ENCODE data around the gene FAM193B. TPM values are rescaled to one million over a fixed set of nuclear protein-coding genes. Genes with fewer than 3 reads are reported as not detected.

Gene FAM193B
- total and polyA plus RNA-seq, 9 donors, result 36.8 to 65.0 (median 50.0) TPM

DNA sequence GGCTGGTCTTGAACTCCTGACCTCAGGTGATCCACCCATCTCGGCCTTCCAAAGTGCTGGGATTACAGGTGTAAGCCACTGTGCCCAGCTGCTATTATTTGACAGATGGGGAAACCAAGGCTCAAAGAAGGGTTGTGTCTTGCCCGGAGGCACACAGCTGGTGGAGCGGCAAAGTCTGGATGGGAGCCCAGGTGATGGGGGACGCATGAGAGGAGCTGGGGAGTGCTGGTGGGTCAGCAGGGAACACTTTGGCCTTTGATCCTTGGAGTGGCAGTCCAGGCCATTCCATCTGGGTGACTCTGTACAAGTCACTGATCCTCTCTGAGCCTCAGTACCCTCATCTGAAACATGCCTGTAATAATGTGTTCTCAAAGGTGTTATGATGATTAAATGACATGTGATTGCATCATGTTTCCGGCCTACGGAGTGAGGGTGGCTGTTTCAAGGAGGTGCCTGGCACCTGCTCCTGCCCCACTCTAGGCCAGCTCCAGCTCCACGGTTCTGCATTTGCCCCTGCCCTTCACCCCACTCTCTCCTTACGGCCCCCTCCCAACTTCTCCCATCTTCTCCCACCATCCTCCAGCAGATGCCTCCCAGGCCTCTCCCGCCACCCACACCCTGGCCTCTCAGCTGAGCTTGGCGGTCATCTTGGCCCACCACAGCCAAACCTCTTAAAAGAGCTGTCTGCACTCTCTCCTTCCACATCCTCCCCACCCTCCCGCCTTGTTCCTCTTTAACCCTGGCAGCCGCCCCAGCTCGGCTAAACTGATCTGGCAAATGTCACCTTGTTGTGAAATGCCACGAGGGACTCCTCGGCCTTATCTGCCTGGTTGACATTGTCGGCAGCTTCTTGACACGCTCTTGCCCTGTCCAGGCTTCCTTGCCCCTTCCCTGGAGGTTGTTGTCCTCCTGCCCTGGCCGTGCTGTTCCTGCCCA is 75.4 kb downstream of the FAM193B start:
- 32% methylated on average over 14 of the region's 18 CpGs for WGBS (ENCODE audit: insufficient coverage)
- peak; percentile 76 for DNase-seq
- Histone ChIP-seq H3K27ac (ENCODE audit: low read length) (peak overlapping the region; percentile 51), H3K27me3 (ENCODE audit: control insufficient read depth, insufficient read depth, low read length) (no peaks in the 10 kb centered on the region), H3K9me3 (replicated peaks; ENCODE audit: control insufficient read depth, low read depth, low read length) (no peaks in the 10 kb centered on the region), H3K4me1 (ENCODE audit: control insufficient read depth, insufficient read depth, low read length) (peaks cover 41% of the 10 kb centered on the region), H3K4me3 (ENCODE audit: low read length) (no peak overlapping the region), H3K36me3 (ENCODE audit: control insufficient read depth, insufficient read depth, low read length) (peaks cover 23% of the 10 kb centered on the region)

- Histone ChIP-seq H3K4me1 (ENCODE audit: control insufficient read depth, insufficient read depth, low read length) (peaks cover 38% of the 10 kb centered on the region), H3K27ac (ENCODE audit: low read length) (no peak overlapping the region), H3K36me3 (ENCODE audit: control insufficient read depth, insufficient read depth, low read length) (peaks cover 12% of the 10 kb centered on the region), H3K4me3 (ENCODE audit: low read length) (no peak overlapping the region), H3K27me3 (ENCODE audit: control insufficient read depth, insufficient read depth, low read length) (no peaks in the 10 kb centered on the region), H3K9me3 (replicated peaks; ENCODE audit: control insufficient read depth, low read depth, low read length) (no peaks in the 10 kb centered on the region)
- 79% methylated on average over 10 of the region's 13 CpGs for WGBS (ENCODE audit: insufficient coverage)
- DNase-seq, result no peak
Measured at GRCh38 chr5:177477701-177478477, 76.5 kb downstream of the FAM193B start.

DNA sequence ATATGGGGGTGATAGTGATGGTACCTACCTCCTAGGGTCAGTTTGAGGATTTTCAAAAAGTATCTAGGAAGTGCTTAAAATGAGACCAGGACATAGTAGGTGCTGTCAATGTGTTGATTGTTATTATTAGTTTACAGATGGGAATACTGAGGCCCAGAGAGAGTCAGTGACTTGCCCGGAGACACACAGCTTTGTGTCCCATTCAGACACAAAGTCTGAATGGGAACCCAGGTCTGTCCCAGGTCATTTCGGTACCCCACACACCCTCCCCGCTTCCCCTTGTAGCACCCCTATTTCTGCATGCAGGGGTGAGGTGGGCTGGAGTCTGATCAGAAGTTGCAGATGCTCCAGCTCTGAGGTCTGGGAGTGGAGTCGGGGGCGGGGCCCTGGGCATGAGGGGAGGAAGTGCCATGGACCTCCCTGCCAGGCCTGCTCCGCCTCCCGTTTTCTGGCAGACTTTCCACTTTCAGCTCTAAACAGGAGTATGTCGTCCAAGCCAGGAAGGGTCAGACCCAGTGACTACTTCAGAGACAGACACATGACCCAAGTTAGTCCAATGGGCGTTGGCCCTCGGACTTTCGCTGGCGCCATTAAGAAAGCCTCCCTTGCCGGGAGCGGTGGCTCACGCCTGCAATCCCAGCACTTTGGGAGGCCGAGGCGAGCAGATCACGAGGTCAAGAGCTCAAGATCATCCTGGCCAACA is 77.7 kb downstream of the FAM193B start:
- WGBS (ENCODE audit: insufficient coverage), result 64% methylated on average over 7 of the region's 18 CpGs
- H3K36me3 ChIP-seq (ENCODE audit: control insufficient read depth, insufficient read depth, low read length), result peaks cover 9% of the 10 kb centered on the region
- no peak overlapping the region for H3K4me3 ChIP-seq (ENCODE audit: low read length)
- H3K27ac ChIP-seq (ENCODE audit: low read length), result no peak overlapping the region
- DNase-seq, result no peak
- H3K27me3 ChIP-seq (ENCODE audit: control insufficient read depth, insufficient read depth, low read length), result no peaks in the 10 kb centered on the region
- peaks cover 45% of the 10 kb centered on the region for H3K4me1 ChIP-seq (ENCODE audit: control insufficient read depth, insufficient read depth, low read length)
- H3K9me3 ChIP-seq (replicated peaks; ENCODE audit: control insufficient read depth, low read depth, low read length), result no peaks in the 10 kb centered on the region

- Histone ChIP-seq H3K36me3 (ENCODE audit: control insufficient read depth, insufficient read depth, low read length) (peaks cover 15% of the 10 kb centered on the region), H3K27me3 (ENCODE audit: control insufficient read depth, insufficient read depth, low read length) (no peaks in the 10 kb centered on the region), H3K27ac (ENCODE audit: low read length) (no peak overlapping the region), H3K9me3 (replicated peaks; ENCODE audit: control insufficient read depth, low read depth, low read length) (no peaks in the 10 kb centered on the region), H3K4me3 (ENCODE audit: low read length) (no peak overlapping the region), H3K4me1 (ENCODE audit: control insufficient read depth, insufficient read depth, low read length) (peaks cover 54% of the 10 kb centered on the region)
- WGBS (ENCODE audit: insufficient coverage), result 58% methylated on average over 3 of the region's 11 CpGs
- no peak for DNase-seq
Measured at GRCh38 chr5:177475563-177476427, 78.6 kb downstream of the FAM193B start.

GRCh38 chr5:177474846-177475562 is 79.4 kb downstream of the FAM193B start:
- peaks cover 20% of the 10 kb centered on the region for H3K36me3 ChIP-seq (ENCODE audit: control insufficient read depth, insufficient read depth, low read length)
- 7% methylated on average over 2 of the region's 4 CpGs for WGBS (ENCODE audit: insufficient coverage)
- no peak overlapping the region for H3K27ac ChIP-seq (ENCODE audit: low read length)
- no peaks in the 10 kb centered on the region for H3K9me3 ChIP-seq (replicated peaks; ENCODE audit: control insufficient read depth, low read depth, low read length)
- H3K4me1 ChIP-seq (ENCODE audit: control insufficient read depth, insufficient read depth, low read length), result peaks cover 60% of the 10 kb centered on the region
- no peak overlapping the region for H3K4me3 ChIP-seq (ENCODE audit: low read length)
- no peaks in the 10 kb centered on the region for H3K27me3 ChIP-seq (ENCODE audit: control insufficient read depth, insufficient read depth, low read length)
- DNase-seq, result no peak

- H3K4me1 ChIP-seq (ENCODE audit: control insufficient read depth, insufficient read depth, low read length), result peaks cover 60% of the 10 kb centered on the region
- WGBS (ENCODE audit: insufficient coverage), result 13% methylated on average over 6 of the region's 7 CpGs
- peak; percentile 62 for DNase-seq
Measured at GRCh38 chr5:177474002-177474476, 80.3 kb downstream of the FAM193B start.

DNA sequence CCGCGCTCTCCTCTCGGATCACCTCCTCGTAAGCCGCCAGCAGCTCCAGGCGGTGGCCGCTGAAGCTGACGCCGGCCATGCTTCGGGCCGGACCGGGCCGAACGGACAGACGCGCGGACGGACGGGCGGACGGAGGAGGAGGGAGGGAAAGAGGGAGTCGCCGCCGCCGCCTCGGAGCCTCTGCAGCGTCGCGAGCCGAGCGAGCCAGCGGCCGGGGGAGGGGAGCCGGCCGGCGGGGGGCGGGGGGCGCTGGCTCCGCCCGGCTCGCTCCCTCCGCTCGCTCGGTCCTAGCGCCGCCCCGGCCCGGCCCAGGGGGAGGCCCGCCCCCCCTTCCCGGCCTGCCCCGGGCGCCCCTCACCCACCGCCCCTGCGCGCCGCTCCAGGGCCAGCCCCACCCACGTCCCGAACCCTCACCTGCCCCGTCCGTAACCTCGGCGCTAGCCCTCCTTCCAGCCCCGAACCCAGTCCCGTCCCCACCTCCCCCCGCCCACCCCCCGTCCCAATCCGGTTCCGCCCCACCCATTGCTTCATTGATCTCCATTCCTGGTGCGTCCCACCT is 80.8 kb downstream of the FAM193B start, which contains the start of gene DBN1:
Gene DBN1 (minus strand): TSS at position 192 of the 559 bp plus-strand sequence. CDS start 113 bp downstream, at position 79.
- peak; percentile 88 for DNase-seq
- Histone ChIP-seq H3K27ac (ENCODE audit: low read length) (peak within 1 kb of the TSS; percentile 88), H3K9me3 (replicated peaks; ENCODE audit: control insufficient read depth, low read depth, low read length) (no peaks in the 10 kb centered on the region), H3K4me1 (ENCODE audit: control insufficient read depth, insufficient read depth, low read length) (peaks cover 59% of the 10 kb centered on the region), H3K27me3 (ENCODE audit: control insufficient read depth, insufficient read depth, low read length) (no peaks in the 10 kb centered on the region), H3K4me3 (ENCODE audit: low read length) (peak within 1 kb of the TSS; percentile 92), H3K36me3 (ENCODE audit: control insufficient read depth, insufficient read depth, low read length) (peaks cover 33% of the 10 kb centered on the region)
- WGBS (ENCODE audit: insufficient coverage), result under 1% methylated on average over 28 of the region's 69 CpGs

More at GRCh38 chr5:177474002-177474476, 80.3 kb downstream of the FAM193B start:
- no peak overlapping the region for H3K4me3 ChIP-seq (ENCODE audit: low read length)
- peaks cover 28% of the 10 kb centered on the region for H3K36me3 ChIP-seq (ENCODE audit: control insufficient read depth, insufficient read depth, low read length)
- H3K27ac ChIP-seq (ENCODE audit: low read length), result peak overlapping the region; percentile 62
- H3K9me3 ChIP-seq (replicated peaks; ENCODE audit: control insufficient read depth, low read depth, low read length), result no peaks in the 10 kb centered on the region
- H3K27me3 ChIP-seq (ENCODE audit: control insufficient read depth, insufficient read depth, low read length), result no peaks in the 10 kb centered on the region

GRCh38 chr5:177472460-177473442 is 81.6 kb downstream of the FAM193B start:
- DNase-seq, result peak; percentile 80
- no peaks in the 10 kb centered on the region for H3K9me3 ChIP-seq (replicated peaks; ENCODE audit: control insufficient read depth, low read depth, low read length)
- peak overlapping the region; percentile 92 for H3K4me3 ChIP-seq (ENCODE audit: low read length)
- peaks cover 41% of the 10 kb centered on the region for H3K36me3 ChIP-seq (ENCODE audit: control insufficient read depth, insufficient read depth, low read length)
- H3K27me3 ChIP-seq (ENCODE audit: control insufficient read depth, insufficient read depth, low read length), result no peaks in the 10 kb centered on the region
- H3K27ac ChIP-seq (ENCODE audit: low read length), result peak overlapping the region; percentile 88
- H3K4me1 ChIP-seq (ENCODE audit: control insufficient read depth, insufficient read depth, low read length), result peaks cover 64% of the 10 kb centered on the region
- WGBS (ENCODE audit: insufficient coverage), result under 1% methylated on average over 77 of the region's 93 CpGs

All from muscle of leg (tissue), 11 donors.